ENCODE measurements around the gene CYB561A3.
"Not testable (repeated sequence)": the region's sequence is repeated elsewhere in the genome, so short reads cannot be mapped to it uniquely, and the experiment has no call there.

The CYB561A3 gene, protein sequence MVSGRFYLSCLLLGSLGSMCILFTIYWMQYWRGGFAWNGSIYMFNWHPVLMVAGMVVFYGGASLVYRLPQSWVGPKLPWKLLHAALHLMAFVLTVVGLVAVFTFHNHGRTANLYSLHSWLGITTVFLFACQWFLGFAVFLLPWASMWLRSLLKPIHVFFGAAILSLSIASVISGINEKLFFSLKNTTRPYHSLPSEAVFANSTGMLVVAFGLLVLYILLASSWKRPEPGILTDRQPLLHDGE

DNA sequence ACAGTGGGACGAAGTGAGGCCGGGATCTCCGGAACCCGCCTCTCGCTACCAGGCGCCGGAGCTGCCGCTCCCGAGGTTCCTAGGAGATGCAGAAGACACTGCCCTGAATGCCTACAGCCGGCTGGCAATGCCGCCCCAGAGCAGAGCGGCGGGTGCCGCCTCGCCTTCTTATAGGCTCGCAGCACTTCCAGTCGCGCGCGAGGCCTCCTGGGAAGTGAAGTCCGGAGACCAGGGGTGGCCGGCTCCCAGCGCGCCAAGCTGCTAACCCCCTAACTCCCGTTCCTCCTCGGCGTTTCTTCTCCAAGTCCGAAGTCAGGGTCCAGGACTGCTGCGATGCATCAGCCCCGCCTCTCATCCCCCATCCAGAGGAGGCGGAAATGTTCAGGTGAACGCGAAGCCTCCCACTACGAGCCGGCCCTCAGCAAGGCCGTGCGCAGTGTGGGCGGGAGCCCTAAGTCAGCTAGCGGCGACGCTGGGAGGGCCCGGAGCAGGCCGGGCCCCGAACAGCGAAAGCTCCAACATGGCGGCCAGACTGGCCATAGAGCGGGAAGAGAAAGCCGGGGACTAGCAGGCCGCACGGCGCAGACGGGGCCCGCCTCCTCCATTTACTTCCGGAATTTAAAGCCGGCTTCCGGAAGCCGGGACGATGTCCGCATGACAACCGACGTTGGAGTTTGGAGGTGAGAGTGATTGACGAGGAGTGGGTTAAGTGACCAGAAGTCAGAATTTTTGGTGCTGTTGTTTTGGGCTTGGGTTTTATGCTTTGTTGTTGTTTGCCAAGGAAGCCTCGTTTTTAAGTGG is at the start of gene CYB561A3, which contains the start of gene TMEM138:
CYB561A3 (minus strand) TSS at position 142 of the 801 bp plus-strand sequence. CDS start 5,169 bp downstream, outside the sequence.
TMEM138 (plus strand) TSS at position 634 of the 801 bp plus-strand sequence. CDS start 2,017 bp downstream, outside the sequence.
- peak; percentile 76 to 79 for DNase-seq (ENCODE audit: low read depth in 2 of 2)

DNA sequence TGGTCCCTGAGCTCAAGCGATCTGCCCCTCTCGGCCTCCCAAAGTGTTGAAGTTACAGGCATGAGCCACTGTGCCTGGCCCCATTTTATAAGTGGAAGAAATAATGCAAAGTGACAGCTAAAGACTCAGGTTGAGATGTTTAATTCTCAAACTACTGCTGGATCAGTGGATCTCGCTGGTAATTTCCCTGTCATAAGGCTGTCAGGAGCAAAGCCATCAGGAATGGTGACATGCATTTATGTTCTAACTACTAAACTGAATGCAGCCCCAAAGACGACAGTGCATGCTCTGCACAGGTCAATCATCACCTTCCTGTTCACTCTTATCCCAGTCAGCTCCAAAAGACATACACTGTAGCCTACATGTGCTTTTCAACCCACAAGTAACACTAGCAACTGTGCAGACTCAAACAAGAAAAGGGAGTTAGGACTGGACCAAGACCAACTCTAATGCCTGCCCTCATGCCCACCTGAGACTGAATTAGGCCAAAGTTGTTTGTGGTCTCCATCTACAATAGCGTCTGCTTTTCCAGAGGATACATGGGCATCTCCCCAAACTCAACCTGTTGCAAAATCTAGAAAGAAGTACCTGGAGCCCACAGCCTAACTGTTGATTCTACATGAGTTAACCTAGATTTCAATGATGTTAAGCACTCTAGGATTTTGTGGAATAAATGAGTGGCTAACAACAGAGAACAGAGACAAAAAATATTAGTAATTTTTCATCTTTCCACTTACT is 45.5 kb upstream of the CYB561A3 start:
- DNase-seq (ENCODE audit: low read depth in 2 of 2) = no peak

DNA sequence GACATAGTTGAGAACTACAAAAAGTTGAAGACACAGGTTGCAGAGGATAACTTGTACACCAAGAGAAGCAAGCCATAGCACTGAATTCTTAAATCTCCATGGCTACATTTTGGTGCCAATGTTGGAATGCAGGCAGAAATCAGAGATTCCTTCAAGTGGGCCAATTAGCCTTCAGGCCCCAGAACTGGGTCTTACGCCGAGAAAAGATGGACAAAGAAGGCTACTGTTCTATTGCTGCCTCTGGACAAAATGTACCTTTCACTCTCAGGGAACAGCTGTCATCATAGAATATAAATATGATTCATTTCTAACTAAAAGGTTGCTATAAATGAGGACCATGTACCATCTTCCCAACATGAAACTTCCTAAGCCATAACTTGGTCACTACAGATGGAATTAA is 44.4 kb upstream of the CYB561A3 start:
- no peak for DNase-seq (ENCODE audit: low read depth in 2 of 2)

DNA sequence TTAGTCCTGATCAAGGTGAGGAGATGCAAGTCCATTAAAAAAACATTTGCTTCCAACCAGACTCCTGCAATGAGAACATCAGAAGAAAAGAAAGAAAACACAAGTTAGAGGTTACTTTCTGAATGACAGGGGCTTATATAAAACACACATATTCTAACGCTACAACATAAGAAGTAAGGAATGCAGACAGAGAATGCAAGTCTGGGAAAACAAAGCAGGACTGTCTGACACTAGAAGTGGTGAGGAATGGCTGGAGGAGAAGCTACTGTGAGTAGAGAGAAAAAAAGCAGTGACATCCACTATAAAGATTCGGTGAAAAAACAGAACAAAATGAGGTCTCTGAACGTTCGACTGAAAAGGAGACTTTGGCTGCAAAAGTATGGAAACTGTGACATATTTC is 43.0 kb upstream of the CYB561A3 start:
- DNase-seq (ENCODE audit: low read depth in 2 of 2) = no peak

DNA sequence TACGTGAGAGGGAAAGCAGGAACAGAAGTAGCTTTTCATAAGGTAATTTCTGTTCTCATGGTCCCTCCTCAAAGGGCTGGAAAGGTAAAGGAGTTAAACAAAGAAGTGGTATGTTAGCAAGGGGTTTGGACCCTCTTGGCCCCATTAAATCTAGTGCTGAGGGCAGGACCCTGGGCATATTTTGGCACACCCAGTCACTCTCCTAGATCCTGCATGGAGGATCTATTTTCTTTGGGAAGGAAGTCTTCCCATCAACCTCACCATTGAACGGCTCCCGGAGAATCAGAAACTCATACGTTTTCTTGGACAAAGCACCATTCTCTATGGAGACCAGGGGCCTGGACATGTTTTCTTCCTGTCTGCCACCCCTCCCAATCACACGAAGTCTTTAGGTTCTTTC is 42.4 kb upstream of the CYB561A3 start:
- DNase-seq (ENCODE audit: low read depth in 2 of 2) = no peak

DNA sequence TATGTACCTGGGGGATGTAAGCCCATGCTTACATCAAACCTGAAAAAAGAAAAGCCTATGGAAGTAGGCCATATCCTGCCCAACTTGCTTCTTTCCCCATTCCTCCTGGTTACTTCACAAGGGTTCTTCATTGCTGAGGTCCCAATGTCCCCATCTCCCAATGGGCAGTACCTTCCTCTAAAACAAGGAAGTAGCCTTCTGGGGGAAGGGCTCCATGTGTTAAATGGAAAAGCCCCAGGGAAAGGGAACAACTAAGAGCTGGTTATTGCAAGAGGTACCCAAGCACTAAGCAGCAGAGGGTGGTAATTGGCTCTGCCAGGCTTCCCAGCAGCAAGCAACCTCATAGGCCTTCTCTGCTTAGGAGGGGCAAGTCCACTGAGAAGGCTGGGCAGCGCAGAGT is 42.0 kb upstream of the CYB561A3 start:
- DNase-seq (ENCODE audit: low read depth in 2 of 2) = no peak

DNA sequence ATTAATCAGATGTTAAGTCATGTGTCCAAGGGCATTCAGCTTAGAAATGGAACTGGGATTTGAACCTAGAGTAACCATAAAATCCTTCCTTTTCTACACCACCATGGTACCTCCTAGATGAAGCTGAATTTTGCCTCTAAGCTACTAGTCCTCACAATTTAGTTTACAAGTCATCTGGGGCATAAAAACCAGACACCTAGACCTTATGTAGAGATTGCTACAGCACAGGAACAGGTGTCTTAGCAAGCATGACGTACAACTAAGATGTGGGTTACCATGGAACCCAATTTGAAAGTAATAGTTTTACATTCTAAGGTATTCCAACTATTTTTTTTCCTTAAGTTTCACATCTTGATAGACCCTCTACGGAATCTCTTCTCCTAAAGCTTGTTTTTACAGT is 39.9 kb upstream of the CYB561A3 start:
- DNase-seq (ENCODE audit: low read depth in 2 of 2) = no peak

DNA sequence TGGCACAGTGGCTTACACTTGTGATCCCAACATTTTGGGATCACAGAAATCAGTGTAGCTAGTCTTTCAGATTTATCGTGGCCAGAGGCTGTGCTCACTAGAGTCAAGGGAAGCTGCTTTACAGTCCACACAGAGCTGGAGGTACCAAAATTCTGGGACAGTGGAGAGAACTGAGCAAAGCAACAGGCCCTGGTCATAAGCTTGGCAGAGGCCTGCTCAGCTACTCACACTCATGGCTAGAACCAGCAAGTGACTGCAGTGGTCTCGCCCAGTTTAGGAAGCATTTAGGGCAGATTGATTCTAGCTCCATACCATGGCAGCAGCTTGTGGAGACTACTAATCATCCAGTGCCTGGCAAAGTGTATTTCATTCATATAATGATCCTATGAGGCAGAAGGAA is 39.5 kb upstream of the CYB561A3 start:
- DNase-seq (ENCODE audit: low read depth in 2 of 2) = no peak

DNA sequence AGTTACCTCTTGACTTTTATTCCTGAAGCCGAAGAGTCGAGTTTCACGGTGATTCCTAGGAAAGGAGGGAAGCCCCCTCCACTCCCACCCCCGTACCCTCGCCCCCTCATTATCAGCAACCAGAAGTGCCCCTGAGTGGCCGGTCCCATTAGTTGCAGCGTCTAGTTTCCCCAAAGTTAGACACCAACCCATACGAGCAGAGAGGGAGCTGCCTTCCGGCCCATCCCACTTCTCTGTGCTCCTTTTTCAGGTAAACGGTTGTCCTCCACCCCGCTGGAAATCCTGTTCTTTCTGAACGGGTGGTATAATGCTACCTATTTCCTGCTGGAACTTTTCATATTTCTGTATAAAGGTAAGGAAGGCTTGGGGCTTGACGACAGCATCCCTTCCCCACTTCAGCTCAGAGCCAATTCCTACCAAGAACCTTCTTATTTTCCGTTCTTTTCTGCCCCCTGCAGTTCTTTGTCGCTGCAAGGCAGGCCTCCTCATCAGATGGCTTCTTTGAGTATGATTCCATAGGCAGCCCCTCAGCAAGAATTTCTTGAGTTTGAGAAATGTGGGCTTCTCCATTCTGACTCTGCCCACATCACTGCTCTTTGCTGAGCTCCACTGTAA is 31.4 kb upstream of the CYB561A3 start:
- DNase-seq (ENCODE audit: low read depth in 2 of 2) = no peak

DNA sequence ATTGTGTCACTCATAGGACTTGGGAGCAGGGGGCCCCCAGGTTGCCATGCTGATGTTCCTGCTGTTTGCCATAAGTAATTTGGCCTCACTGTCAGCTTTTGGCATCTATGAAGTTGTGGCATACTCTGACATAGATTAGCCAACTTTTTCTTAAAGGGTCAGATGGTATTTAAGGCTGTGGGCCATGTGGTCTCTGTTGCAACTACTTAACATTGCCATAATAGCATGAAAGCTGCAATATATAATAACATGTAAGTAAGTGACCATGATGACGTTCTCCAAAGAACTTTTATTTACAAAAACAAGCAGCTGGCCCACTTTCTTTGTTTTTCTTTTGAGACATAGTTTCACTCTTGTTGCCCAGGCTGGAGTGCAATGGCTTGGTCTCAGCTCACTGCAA is 28.5 kb upstream of the CYB561A3 start:
- DNase-seq (ENCODE audit: low read depth in 2 of 2) = no peak

DNA sequence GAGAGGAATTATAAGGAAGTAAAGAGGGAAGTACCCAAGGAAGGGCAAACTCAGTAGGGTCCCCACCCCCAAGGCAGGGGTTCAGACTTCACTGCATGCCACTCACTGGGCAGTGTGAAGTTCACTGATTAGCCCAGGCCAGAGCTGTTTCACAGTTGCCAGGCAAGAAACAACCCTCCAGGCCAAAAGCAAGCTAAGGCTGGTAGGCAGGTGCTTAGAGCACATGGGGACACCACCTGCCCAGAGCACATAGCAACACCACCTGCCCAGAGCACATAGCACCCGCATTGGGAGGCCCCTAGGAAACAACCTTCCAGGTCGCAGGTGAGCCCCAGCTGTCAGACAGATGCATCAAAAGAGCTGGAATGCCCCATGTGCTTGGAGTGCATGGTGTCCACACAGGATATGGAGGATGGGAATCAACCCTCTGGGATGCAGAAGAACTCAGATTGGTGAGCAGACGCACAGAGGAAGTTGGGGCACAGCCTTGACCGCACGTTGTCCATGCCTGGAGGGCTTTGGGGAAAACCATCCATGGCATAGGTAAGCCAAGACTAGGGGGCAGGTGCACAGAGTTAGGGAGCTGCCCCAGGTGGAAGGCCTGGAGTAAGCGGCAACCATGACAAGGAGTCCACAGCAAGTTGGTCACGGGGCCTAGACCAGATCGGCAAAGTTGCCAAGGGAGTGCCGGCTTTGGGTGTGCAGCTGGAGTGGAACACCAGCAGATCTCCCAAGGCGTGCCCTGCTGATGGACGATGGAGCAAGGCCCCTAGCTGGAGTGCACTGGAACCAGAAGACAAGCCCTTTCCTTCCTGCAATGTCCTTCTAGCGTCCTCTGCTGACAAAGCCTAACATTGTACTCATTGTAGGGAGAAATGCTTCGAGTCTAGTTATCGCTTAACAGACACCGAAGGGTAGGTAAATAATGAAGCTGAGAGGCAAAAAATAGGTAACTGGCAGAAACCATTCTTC is 22.9 kb upstream of the CYB561A3 start:
- no peak for DNase-seq (ENCODE audit: low read depth in 2 of 2)

DNA sequence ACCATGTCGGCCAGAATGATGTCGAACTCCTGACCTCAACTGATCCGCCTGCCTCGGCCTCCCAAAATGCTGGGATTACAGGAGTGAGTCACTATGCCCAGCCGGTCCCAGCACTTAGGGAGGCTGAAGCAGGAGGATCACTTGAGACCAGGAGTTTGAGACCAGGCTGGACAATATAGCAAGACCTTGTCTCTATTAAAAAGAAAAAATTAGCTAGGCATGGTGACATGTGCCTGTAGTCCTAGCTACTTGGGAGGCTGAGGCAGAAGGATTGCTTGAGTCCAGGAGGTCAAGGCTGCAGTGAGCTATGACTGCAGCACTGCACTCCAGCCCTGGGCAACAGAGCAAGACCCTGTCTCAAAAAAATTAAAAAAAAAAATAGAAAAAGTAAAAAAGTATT is 22.2 kb upstream of the CYB561A3 start:
- DNase-seq (ENCODE audit: low read depth in 2 of 2) = not testable (repeated sequence)

DNA sequence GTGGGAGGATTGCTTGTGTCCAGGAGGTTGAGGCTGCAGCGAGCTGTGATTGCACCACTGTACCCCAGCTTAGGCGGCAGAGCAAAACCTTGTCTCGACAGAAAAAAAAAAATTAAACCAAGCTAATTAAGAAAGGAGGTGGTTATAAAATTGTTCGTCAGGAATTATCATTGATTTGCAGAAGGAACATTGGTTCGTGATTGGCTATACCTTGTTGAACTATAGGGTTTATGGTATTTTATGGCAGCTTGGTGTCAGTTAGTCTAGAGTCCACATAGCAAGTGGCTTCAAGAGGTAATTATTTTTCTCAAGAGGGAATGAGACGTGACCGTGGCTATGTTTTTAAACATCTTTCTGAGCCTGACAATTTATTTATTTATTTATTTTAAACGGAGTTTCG is 19.2 kb upstream of the CYB561A3 start:
- DNase-seq (ENCODE audit: low read depth in 2 of 2) = no peak

DNA sequence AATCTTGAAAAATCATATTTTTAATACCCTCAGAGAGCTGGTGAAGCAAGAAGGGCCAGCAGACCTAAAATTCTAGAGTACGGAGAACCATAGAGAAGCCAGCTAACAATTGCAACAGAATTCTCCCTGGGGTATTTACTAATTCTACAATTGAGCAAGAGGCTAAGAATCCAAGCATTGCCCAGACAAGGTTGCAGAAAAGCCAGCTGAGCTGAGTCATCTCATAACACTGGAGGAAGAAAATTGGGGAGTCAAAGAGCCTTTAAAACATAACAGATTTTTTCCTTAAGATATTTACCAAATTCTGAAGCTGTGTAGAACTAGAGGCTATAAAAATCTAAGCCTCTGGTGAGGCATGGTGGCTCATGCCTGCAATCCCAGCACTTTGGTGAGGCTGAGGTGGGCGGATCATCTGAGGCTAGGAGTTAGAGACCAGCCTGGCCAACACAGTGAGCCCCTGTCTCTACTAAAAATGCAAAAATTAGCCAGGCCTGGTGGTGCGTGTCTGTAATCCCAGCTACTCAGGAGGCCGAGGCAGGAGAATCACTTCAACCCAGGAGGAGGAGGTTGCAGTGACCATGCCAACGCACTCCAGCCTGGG is 17.1 kb upstream of the CYB561A3 start:
- peak; percentile 96 to 97 for DNase-seq (ENCODE audit: low read depth in 2 of 2)

DNA sequence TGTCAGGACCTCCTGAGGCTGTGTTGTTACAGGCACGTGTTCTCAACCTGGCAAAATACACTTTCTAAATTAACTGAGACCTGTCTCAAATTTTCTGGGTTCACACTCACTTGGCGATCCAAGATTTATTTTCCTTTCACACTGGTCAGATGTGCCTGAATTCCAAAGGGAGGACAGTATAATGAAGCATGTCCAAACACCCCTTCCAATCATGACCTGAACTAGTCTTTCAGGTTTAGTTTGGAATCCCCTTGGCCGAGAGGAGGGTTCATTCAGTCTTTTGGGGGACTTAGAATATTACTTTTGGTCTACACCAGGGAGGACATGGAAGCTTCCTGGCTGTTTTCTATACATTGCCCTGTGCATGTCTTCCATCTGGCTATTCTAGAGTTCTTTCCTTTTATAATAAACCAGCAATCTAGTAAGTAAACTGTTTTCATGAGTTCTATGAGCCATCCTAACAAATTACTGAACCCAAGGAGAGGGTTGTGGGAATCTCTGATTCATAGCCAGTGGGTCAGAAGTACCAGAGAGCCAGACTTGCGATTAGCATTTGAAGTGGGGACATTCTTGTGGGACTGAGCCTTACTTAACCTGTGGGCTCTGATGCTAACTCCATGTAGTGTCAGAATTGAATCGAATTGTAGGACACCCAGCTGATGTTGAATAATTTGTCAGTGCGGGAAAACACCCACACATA is 15.9 kb upstream of the CYB561A3 start:
- DNase-seq (ENCODE audit: low read depth in 2 of 2) = no peak

DNA sequence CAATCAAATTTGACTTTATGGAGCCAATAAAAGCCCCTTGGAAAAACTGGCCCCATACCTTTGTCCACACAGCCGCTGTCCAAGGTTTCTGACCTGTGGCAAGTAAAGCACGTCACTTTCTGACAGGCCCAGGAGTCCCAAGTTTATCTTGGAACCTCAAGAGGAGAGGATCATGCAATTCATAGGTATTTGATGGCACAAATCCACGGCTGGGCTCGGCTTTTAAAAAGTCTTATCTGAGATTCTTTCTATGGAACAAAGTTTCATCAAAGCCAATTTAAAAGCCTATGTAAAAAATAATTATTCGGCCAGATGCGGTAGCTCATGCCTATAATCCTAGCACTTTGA is 14.1 kb upstream of the CYB561A3 start:
- no peak for DNase-seq (ENCODE audit: low read depth in 2 of 2)

DNA sequence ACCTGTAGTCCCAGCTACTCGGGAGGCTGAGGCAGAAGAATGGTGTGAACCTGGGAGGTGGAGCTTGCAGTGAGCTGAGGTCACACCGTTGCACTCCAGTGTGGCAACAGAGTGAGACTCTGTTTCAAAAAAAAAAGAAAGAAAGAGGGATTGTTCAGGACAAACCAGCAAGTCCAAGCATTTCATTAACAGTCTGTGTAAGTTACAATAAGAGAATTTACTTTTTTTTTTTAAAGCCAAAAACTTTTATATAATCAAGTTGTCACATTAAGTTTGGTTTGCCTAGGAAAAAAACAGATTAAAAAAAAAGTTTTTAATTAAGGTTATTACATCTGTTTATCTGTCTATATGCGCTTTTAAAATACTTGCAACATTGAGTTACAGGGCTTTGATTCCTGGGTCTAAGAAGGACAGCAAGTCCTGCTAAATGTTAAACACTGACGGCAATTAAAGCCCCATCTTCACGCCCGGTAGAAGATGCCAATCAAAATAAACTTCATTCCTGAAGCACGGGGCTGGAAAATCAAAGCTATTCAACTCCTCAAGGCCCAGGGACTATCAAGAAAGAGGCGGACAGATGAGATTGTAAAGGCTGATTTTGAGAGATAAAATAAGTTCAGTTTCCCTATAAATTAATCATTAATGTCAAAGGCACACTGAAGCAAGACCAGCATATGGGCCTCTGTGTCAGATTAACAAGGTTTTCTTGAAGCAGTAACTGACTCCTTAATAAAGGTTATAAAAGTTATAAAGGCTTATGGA is 11.2 kb upstream of the CYB561A3 start:
- no peak for DNase-seq (ENCODE audit: low read depth in 2 of 2)

DNA sequence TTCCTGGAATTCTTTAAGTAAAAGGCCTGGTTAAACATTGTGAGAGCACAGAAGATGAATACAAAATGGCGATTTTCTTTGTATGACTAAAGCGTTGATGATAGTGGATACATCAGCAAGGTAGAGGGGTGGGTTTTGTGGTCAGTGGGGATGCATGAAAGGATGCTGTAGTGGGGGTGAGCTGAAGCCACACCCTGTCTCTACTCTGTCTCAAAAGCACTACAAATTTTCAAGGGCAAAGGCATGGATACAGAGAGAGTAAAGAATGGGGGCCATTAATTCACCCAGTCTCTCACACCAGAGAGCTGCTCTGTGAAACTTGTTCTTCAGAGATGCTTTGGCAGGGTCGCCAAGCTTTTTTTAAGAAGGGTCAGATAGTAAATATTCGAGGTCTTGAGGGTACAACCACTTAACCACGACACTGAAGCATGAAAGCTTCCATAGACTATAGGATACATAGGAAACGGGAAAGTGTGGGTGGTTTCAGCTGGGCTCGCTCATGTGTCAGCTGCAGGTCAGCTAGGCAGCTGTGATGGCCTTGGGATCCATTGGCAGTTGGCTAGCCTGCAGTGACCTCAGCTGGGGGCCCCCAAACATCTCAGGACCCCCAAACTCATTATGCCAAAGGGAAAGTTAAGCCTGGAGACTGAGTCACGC is 8.8 kb upstream of the CYB561A3 start:
- no peak for DNase-seq (ENCODE audit: low read depth in 2 of 2)

Measured in fibroblast of skin of left biceps (primary cell).